ENCODE results near the gene PAAF1. TPM values are rescaled to one million over a fixed set of nuclear protein-coding genes. Genes with fewer than 3 reads are reported as not detected.

Gene PAAF1
- total and polyA plus RNA-seq, 2 of the 13 experiments (the other 11 are each of a cell fraction or from before 2014, with no cell fraction given), result 13.5 to 28.8 TPM

DNA sequence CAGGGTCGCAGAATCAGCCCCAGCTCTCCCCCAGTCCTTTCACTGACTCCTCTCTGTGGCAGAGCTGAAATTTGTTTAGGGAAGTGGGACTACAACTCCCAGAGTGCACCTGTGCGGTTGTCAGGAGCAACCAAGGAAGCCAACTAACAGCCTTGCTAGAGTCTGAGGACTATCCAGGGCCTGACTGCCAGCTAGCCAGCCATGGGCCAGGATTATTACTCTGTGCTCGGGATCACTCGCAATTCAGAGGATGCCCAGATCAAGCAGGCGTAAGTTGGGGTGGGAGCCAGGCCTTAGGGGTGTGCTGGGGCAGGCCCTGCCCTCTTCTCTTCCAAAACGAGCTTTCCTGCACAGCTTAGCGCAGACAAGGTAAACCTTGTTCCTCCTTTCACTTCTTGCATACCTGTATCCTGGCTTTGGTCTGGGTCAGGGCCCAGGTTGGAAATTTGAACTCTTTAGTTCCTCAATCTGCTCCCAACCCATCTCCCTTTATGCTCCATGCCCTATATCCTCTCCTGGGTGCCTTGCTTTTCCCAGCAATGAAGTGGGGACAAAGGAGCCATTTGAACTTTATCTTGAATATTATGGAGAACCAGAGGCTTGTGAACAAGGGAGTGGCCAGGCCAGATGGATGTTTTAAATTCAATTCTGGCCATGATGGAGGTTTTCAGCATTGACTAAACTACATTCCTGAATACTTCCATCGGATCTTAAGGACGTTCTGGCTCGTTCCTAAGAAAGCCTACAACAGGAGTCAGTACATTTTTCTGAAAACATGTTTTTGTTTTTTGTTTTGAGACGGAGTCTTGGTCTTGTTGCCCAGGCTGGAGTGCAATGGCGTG lies 74.3 kb downstream of the PAAF1 start, which contains the start of gene DNAJB13 (continued):
- TF ChIP-seq, protein P1, sequence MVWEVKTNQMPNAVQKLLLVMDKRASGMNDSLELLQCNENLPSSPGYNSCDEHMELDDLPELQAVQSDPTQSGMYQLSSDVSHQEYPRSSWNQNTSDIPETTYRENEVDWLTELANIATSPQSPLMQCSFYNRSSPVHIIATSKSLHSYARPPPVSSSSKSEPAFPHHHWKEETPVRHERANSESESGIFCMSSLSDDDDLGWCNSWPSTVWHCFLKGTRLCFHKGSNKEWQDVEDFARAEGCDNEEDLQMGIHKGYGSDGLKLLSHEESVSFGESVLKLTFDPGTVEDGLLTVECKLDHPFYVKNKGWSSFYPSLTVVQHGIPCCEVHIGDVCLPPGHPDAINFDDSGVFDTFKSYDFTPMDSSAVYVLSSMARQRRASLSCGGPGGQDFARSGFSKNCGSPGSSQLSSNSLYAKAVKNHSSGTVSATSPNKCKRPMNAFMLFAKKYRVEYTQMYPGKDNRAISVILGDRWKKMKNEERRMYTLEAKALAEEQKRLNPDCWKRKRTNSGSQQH (CRISPR knock-in tag; IDR thresholded peaks at IDR 0.05; ENCODE audit: low read depth), result peak; percentile 80
- 0 out of 2 replicates have a peak, but pooled peaks have one; percentile 47 for TF ChIP-seq PITX1 (CRISPR knock-in tag; IDR thresholded peaks at IDR 0.05)
- TF ChIP-seq MZF1 (CRISPR knock-in tag; IDR thresholded peaks at IDR 0.05; ENCODE audit: borderline replicate concordance), result no peak
- no peak for TF ChIP-seq ZNF230 (CRISPR knock-in tag; IDR thresholded peaks at IDR 0.05)
- TF ChIP-seq HNF4A (CRISPR knock-in tag; IDR thresholded peaks at IDR 0.05), result no peak
- no peak for TF ChIP-seq TEAD2 (CRISPR knock-in tag; IDR thresholded peaks at IDR 0.05)
- TF ChIP-seq, protein P2, sequence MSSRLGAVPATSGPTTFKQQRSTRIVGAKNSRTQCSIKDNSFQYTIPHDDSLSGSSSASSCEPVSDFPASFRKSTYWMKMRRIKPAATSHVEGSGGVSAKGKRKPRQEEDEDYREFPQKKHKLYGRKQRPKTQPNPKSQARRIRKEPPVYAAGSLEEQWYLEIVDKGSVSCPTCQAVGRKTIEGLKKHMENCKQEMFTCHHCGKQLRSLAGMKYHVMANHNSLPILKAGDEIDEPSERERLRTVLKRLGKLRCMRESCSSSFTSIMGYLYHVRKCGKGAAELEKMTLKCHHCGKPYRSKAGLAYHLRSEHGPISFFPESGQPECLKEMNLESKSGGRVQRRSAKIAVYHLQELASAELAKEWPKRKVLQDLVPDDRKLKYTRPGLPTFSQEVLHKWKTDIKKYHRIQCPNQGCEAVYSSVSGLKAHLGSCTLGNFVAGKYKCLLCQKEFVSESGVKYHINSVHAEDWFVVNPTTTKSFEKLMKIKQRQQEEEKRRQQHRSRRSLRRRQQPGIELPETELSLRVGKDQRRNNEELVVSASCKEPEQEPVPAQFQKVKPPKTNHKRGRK (CRISPR knock-in tag; IDR thresholded peaks at IDR 0.05), result no peak
- no peak for TF ChIP-seq FOXO1 (CRISPR knock-in tag; IDR thresholded peaks at IDR 0.05)
- TF ChIP-seq, protein P3, sequence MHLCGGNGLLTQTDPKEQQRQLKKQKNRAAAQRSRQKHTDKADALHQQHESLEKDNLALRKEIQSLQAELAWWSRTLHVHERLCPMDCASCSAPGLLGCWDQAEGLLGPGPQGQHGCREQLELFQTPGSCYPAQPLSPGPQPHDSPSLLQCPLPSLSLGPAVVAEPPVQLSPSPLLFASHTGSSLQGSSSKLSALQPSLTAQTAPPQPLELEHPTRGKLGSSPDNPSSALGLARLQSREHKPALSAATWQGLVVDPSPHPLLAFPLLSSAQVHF (CRISPR knock-in tag; IDR thresholded peaks at IDR 0.05), result no peak
- TF ChIP-seq CENPX (CRISPR knock-in tag; IDR thresholded peaks at IDR 0.05), result no peak
- peak; percentile 98 for TF ChIP-seq THAP11 (CRISPR knock-in tag; IDR thresholded peaks at IDR 0.05)
- TF ChIP-seq ZNF205 (CRISPR knock-in tag; IDR thresholded peaks at IDR 0.05), result 0 out of 2 replicates have a peak, but pooled peaks have one; percentile 54
- TF ChIP-seq NFIB (CRISPR knock-in tag; IDR thresholded peaks at IDR 0.05; ENCODE audit: borderline replicate concordance), result no peak; the same call in 1 of the 2 replicates
- 0 out of 2 replicates have a peak, but pooled peaks have one; percentile 36 for TF ChIP-seq ZNF136 (CRISPR knock-in tag; IDR thresholded peaks at IDR 0.05; ENCODE audit: low read depth)
- TF ChIP-seq, protein P4, sequence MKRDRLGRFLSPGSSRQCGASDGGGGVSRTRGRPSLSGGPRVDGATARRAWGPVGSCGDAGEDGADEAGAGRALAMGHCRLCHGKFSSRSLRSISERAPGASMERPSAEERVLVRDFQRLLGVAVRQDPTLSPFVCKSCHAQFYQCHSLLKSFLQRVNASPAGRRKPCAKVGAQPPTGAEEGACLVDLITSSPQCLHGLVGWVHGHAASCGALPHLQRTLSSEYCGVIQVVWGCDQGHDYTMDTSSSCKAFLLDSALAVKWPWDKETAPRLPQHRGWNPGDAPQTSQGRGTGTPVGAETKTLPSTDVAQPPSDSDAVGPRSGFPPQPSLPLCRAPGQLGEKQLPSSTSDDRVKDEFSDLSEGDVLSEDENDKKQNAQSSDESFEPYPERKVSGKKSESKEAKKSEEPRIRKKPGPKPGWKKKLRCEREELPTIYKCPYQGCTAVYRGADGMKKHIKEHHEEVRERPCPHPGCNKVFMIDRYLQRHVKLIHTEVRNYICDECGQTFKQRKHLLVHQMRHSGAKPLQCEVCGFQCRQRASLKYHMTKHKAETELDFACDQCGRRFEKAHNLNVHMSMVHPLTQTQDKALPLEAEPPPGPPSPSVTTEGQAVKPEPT (CRISPR knock-in tag; IDR thresholded peaks at IDR 0.05; ENCODE audit: low read depth), result no peak
- 0 out of 2 replicates have a peak, but pooled peaks have one; percentile 34 for TF ChIP-seq ZNF354B (CRISPR knock-in tag; IDR thresholded peaks at IDR 0.05)
- TF ChIP-seq ZMYM3 (CRISPR knock-in tag; IDR thresholded peaks at IDR 0.05), result 0 out of 2 replicates have a peak, but pooled peaks have one; percentile 22
- no peak for TF ChIP-seq CBX2 (IDR thresholded peaks at IDR 0.05; ENCODE audit: low read depth, low read length)
- no peak for TF ChIP-seq CBX2 (CRISPR knock-in tag; IDR thresholded peaks at IDR 0.05; ENCODE audit: low read depth)
- TF ChIP-seq, protein P5, sequence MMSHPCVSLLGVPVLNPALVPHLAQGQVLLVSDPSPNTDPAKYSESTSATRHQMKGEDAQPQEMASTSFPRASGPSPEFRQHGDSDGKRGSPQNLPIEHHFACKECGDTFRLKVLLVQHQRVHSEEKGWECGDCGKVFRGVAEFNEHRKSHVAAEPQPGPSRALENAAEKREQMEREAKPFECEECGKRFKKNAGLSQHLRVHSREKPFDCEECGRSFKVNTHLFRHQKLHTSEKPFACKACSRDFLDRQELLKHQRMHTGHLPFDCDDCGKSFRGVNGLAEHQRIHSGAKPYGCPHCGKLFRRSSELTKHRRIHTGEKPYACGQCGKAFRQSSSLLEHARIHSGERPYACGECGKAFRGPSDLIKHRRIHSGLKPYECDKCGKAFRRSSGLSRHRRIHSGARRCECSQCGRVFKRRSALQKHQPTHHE (CRISPR knock-in tag; IDR thresholded peaks at IDR 0.05; ENCODE audit: borderline replicate concordance), result no peak
